NCI-H128 (cell line): ENCODE data around the gene OSBPL10.
"Not testable (repeated sequence)": the region's sequence is repeated elsewhere in the genome, so short reads cannot be mapped to it uniquely, and the experiment has no call there.

Experiments used
- DNase-seq: peaks from one replicate; lab custom pipeline; 2025; ENCODE audit not compliant: unreplicated experiment; lab: John Stamatoyannopoulos, UW

The OSBPL10 gene

DNA sequence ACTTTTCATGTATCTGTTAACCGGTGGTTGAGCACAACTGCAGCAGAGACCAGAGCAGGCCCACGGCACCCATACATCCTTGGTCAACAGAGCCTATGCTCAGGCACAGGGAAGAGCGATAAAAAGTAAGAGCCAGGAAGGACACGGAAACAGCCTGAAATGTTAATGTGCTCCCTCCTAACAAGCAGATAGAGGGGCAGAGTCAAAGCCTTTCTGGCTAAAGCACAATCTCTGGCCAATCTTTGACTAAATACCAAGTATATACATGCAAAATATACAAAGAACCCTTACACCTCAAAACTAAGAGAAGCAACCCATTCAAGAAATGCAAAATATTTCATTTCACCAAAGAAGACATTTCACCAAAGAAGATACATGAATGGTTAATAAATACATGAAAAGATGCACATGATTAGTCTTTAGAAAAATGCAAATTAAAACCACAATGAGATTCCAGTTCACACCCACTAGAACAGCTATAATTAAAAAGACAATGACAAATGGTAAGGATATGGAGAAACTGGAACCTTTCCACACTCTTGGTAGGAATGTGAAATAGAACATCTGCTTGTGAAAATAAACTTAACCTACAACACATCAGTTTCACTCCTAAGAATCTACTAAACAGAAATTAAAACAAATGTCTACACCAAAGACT, 88.0 kb downstream of the OSBPL10 start:
- DNase-seq: no peak

DNA sequence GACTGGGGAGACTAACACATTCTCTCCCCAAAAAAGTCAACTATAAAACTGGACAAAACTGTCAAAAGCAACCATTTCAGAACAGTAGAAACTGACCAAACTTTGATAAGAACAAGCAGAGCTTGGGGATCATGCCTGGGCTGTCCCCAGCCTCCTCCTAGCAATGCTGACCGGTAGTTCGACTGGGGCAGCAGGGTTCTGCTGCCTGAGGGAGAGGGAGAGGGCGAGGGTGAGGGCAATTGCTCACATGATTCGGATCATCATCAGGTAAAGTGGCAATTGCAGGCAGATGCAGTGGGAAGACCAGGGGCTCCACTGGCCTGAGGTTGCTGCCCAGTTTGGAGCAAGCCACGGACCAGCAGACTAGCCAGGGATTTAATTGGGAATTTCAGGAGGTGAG, 88.6 kb downstream of the OSBPL10 start:
- DNase-seq: no peak

DNA sequence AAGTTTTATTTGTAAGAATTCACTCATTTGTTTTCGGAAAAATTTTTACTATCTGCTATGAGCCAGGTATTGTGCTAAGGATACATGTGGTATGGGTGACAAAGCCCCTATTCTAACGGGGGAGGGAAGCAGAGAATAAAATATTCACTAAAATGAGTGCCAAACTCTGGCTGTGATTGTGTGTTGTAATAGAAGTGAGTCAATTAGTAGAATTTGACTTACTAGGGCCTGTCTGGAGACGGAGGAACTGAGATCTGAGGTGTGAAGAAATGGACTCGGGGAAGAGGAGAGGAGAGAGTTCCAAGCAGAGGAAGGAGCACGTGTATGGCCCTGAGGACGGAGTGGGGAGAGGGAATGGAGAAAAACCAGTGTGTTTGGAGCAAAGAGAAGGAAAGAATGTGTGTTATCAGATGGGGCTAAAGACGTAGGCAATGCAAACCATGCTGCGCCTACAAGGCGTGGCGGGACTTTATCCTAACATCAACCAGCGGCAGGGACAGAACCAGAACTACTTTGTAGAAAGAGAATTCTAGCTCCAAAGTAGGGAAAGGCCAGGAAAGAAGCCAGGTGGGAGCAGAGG, 89.1 kb downstream of the OSBPL10 start:
- DNase-seq: no peak

DNA sequence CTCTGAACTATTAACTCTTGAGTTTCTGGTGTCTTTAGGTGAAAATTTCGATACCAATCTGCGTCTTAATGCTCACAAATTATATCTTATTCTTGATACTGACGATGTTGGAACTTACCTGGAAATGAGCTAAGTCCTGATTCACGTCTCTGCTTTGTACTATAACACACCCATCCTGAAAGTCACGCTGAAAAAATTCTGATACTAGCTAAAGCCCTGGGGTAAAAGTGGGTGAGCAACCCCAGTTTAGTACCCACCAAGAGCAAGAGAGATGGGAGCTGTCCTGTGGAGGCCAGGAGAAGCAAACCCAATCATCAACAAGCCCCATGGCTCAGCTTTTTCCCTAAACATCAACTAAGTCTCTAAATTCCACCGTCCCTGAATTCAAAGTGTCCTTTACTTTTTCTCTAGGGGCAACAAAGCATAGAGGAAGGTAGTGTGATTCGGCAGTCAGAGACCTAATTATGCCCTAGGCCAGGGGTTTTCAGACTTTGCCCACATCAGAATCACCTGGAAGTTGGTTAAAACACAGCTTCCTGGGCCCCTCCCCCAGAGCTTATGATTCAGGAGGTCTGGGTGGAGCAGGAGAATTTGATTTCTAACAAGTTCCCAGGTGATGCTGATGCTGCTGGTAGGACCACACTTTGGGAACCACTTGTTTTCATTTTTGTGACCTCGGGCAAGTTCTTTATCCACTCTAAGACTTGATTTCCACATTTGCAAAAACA, 90.2 kb downstream of the OSBPL10 start:
- DNase-seq: no peak

DNA sequence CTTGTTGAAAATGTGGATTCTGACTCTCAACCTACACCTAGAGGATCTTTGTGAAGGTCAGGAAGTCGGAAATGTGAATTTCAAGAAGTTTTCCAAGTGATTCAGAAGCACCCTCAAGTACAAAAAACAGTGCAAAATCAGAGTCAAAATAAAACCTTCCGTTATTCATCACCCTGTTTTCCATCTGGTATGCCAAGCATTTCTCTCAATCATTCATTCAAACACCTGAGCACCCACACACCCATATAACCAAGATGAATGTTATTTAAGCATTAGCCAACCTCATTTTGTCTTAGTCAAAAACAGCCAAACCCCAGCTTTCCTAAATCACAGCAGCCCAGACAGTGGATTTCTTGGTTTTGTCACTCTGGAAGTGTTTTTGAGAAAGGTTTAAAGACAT, 91.1 kb downstream of the OSBPL10 start:
- DNase-seq: no peak

DNA sequence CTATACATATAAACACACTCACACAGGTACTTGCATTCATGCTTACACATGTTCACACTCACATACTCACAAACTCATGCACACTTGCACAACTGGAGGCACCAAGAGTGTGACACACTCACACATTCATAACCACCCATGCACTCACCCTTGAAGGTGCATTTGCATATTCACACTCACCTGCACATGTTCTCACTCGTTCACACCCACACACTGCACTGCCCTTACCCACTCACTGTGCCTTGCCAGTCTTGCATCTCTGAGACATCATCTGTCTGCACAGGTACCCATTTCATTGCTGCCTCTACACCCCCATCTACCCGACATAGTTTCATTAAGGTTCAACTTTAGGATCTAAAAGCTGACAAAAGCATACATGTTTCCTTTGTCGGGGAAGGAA, 95.8 kb downstream of the OSBPL10 start:
- no peak for DNase-seq

DNA sequence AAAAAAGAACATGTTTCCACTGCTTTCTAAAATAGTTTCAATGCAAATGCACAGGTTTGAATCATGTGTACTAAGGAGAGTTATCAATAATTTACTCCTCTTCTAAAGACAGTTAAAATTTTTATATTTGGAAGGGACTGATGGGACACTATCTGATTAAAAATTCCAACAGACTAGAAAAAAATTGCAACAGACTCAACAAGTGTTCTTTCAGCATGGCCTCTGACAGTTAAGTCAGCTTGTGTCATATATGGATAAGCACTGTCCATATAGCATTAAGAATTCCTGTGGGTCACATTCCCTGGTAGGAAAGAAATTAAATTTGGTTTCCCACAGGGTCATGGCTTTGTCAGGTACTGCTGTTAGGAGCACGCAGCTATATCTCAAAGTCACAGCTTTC, 96.8 kb downstream of the OSBPL10 start:
- no peak for DNase-seq

DNA sequence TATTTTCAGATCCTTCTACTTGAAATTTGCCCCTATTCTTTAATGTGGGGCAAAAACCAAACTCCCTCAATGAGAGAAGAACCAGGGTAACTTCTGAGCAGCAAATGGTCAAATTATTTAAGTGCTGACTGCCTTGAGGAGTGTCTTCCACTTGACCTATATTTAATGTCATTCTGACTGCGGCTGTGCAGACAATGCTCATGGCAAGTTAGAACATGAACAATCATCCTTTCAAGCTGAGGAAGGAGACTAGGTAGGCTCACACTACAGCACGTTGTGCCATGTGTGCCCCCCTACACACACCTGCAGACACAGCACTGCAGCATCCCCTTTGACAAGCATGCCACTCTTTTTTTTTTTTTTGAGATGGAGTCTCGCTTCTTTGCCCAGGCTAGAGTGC, 98.2 kb downstream of the OSBPL10 start:
- no peak for DNase-seq

DNA sequence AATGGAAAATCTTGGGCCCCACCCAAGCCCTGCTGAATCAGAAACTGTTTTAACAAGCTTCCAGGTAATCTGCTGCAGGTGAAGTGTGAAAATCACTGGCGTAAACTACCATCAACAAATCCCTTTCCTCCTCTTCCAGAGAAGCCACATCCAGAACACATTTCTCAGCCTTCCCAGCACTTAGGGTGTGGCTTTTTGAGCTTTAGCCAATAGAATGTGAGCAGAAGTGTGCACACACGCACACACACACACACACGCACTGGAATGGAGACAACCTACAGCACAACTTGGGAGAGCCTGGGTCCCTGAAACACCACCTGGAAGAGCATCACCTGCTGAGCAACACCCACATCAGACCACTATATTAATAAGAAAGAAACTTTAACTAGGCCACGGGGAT, 98.6 kb downstream of the OSBPL10 start:
- DNase-seq: no peak

DNA sequence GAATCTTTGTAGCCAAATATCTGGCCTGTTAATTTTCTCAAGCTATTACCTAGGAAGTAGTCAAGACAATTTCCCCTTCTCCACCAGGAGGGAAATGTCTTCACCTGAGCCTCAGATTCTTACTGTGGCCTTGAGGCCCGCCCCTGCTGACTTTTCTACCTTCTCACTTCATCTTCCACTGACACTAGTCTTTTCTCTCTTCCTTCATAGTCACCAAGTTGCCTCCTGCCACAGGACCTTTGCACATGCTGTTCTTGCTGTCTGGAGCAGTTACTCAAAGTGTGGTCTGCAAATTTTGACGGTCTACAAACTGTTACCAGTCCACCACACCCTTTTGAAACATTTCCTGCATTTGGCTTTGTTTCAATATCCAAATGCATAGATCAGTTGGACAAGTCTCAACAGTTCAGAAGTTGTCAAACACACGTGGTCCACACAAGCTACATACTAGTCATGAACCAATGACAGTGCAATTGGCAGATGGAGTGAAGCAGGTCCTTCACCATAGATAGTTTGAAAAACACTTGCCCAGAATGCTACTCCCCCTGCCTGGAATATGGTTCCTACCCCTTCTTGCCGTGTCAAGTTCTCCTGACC, 100.5 kb downstream of the OSBPL10 start:
- no peak for DNase-seq

DNA sequence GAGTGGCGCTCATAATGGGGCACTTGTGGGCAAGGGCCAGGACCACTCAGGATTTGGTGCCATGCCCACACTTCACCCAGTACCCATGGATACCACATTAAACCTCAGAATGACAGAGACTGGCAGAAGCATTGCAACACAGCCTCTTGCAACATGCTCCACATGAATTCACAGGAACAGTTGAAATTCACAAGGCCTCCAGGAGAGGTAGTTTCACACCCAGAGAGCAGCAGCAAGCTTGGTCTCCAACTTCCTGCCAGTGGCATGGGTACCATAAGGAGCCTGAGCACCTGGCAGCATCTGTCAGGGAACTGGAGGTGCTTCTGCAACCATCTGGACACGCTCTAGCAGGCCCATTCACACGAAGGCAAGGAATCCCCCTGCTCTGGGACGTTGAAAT, 101.0 kb downstream of the OSBPL10 start:
- DNase-seq: no peak

DNA sequence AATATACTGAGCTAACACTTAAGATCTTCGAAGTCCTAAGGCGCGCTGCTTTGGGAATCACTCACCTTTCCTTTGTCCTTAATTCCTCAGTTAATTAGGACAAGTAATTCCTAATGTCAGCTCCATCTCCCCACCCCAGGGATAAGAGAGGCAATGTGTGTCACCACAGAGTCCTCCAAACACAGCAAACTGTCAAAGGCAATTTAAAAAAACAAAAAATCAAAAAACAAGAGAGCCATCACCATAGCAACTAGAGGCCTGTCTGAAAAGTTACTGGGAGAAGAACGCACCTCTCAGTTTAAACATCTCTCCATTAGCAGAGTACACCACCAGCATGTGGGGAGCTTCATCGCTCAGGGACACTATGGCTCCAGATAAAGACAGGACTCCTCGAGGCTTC, 101.7 kb downstream of the OSBPL10 start:
- no peak for DNase-seq

DNA sequence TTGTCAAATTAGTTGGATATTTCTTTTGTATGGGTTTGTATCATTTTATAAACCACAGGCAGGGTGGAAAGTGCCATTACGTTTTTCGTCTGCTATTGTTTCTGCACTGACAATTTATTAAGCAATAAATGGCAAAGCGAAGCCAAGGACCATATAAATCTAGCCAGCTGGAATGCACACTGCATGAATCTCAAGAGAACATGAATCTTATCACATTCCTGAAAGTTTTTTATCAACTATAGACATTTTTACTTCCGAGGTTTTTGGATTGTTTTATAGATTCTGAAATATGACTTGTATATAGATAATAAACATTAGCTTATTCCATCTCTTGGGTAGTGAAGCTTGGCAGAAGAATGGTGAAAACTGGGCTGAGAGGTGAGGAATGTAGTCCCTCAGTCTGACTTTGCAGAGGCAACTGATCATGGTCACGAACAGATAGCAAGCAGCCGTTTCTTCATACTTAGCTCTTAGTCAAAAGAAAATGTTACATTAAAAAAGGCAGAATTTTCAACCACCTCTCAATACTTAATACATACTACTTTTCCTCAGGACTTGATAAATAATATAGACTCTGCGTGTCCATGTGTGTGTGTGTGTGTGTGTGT, 102.7 kb downstream of the OSBPL10 start:
- no peak for DNase-seq

DNA sequence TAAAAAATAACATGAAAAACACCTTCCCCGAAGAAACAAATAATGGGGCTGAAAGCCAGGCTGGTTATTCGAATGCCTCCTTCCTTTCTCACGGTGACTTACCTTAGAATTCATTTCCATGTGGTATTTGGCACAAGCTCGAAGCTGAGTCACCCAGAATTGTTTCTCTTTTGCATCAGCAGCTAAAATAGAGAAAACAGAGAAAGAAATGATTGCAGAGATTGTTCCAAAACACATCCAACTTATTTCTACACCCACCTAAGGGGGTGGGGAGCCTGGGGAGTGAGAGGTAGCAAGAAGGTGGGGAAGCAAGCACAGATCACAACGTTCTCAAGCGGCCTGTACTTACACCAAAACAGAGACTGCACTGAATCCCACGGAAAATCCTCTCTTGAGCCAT, 104.7 kb downstream of the OSBPL10 start:
- DNase-seq: no peak

DNA sequence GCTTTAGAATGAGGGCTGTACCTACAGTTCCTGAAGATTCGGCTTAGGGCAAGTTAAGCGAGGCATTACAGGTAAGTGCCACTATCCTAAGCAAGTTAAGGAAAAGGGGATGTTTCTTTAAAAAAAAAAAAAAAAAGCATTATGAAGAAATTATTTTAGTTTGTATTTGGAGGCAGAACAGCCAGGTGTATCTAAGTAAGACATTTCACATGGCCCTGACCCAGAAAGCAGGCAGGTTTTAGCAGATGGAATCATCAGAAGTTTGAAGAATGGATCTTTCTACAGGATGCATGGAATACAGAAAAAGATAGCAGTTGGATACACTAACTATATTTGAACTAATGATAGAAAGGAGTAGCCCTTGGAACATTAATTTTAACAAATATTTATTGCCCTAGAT, 105.6 kb downstream of the OSBPL10 start:
- DNase-seq: no peak

DNA sequence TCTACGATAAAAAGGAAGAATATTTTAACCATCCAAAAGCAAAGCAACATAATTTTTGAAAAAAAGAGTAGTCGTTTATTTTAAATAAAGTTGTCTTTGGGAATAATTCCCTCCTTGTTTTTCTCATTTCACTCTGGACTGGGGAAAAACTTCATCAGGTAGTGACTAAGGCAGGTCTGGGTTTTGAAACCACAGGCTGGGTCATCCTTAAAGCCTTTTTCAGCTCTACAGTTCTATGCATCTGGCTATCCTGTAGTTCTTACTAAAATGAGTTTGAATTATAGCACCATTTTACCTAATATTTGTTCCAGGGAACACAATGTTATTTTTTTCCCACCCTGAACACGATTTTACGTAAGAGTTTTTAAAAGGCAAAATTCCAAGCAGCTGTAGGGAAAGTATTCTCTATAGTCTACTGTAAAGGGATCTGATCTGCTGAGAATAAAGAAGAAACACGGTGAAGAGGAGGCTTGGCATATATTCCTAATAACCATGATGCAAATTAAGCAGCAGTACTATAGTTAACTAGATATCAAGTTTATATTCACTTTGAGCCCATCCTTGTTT, 107.7 kb downstream of the OSBPL10 start:
- no peak for DNase-seq

DNA sequence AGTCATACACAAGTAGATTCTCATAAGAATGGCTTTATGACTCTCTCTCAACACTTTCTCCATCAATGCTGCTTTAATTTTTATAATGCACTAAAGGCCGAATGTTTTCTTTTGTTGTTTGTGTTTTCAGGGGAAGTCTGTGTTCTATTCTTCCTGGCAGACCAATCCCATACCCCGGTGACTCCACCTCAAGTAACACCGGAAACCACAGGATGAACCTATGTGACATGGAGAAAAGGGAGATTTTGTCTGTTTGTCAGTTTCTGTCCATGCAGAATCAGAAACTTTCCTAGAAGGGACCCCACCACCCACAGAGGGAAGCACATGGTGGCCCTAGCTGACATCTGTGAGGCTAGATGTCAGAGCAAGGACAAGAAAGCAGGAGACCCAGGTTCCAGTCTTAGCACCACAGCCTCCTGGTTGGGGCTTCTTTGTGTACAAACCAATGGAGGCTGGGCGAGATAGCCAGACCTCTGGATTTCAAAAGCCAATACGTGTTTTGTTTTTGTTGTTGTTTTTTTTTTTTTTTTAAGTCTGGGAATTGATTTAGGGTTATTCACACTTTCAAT, 109.0 kb downstream of the OSBPL10 start:
- DNase-seq: no peak

DNA sequence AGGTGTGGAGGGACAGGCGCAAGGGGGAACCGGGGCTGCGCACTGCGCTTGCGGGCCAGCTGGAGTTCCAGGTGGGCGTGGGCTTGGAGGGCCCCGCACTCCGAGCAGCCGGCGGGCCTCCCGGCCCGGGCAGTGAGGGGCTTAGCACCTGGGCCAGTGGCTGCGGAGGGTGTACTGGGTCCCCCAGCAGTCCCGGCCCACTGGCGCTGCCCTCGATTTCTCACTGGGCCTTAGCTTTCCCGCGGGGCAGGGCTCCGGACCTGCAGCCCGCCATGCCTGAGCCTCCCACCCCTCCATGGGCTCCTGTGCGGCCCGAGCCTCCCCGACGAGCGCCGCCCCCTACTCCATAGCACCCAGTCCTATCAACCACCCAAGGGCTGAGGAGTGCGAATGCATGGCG, 111.0 kb downstream of the OSBPL10 start:
- DNase-seq: not testable (repeated sequence)

DNA sequence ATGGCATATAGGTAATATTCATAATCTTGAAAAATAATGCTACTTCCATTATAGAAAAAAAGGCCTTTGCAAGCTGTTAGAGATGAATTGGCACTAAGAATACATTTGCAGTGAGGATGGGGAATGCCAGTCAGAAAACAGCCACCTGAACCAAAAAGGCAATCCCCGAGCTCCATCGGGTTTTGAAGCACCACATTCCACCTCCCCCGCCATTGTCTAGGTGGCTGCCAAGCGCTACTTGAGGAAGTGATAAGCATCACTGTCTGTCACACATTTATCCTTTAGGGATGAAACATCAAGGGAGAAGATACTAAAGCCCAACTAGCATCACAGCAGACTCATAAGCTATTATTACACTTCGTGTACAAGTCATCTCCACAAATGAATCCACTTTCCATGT, 112.8 kb downstream of the OSBPL10 start:
- DNase-seq: no peak

DNA sequence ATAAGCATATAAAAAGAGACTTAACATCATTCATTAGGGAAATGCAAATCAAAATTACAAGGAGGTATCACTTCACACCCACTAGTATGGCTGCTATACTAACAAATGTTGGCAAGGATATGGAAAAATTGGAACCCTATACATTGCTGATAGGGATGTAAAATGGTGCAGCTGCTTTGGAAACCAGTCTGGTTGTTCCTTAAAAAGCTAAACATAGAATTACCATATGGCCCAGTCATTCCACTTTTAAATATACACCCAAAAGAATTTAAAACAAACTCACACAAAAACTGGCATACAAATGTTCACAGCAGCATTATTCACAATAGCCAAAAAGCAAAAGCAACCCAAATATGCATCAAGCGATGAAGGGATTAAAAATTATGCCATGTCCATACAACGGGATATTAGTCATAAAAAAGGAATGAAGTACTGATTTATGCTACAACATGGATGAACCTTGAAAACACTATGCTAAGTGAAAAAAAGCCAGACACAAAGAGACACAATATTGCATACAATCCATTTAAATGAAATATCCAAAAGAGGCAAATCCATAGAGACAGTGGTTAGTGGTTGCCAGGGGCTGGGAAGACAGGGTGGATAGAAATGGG, 118.3 kb downstream of the OSBPL10 start:
- DNase-seq: no peak

DNA sequence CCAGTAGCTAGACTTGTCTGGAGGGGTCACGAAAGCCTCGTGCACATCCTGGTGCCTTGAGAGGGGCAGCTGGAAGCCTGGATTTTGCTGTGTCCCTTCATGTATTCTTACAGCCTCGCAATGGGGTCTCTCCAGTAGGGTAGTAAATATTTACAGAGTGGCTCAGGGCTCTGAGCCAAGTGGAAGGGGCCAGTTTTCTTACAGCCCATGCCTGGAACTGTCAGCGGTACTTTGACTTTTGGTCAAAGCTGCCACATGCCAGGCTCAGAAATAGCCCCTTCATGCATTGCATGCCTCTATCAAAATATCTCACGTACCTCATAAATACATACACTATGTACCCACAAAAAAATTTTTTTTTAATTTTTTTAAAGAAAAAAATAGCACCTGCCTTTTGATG, 119.2 kb downstream of the OSBPL10 start:
- DNase-seq: no peak
